ENCODE results near the gene PRXL2C.
A peak's percentile ranks its signal among the peaks of the same experiment; 100 is the strongest.

Gene PRXL2C

GRCh38 chr9:96619491-96620180 lies 35.5 kb downstream of the PRXL2C start, which contains the start of gene CDC14B:
CDC14B (minus strand) TSS chr9:96619843; CDS start chr9:96619378, 465 bp downstream.
- TF ChIP-seq MAX (IDR thresholded peaks at IDR 0.05; ENCODE audit: low read depth, low read length) (no peak), MYC (IDR thresholded peaks at IDR 0.05; ENCODE audit: low read depth, low read length) (no peak), CTCF (IDR thresholded peaks at IDR 0.05; ENCODE audit: low read depth, low read length) (no peak), POLR2A (IDR thresholded peaks at IDR 0.05; ENCODE audit: extremely low read depth, insufficient read length) (no peak)
- H3K4me3 ChIP-seq (ENCODE audit: low read depth, low read length) = peak within 1 kb of the TSS; percentile 34
- peak; percentile 86 for DNase-seq (ENCODE audit: low read depth)

- DNase-seq (ENCODE audit: low read depth) = no peak
- H3K4me3 ChIP-seq (ENCODE audit: low read depth, low read length) = peak overlapping the region; percentile 34
- TF ChIP-seq CTCF (IDR thresholded peaks at IDR 0.05; ENCODE audit: low read depth, low read length) (no peak), MYC (IDR thresholded peaks at IDR 0.05; ENCODE audit: low read depth, low read length) (no peak), MAX (IDR thresholded peaks at IDR 0.05; ENCODE audit: low read depth, low read length) (no peak), POLR2A (IDR thresholded peaks at IDR 0.05; ENCODE audit: extremely low read depth, insufficient read length) (no peak)
These were observed 36.0 kb downstream of the PRXL2C start for GRCh38 chr9:96619124-96619465.

- peak; percentile 15 for DNase-seq (ENCODE audit: low read depth)
These were observed 36.7 kb downstream of the PRXL2C start for GRCh38 chr9:96618209-96619123.

GRCh38 chr9:96617439-96618185 lies 37.5 kb downstream of the PRXL2C start:
- no peak overlapping the region for H3K4me3 ChIP-seq (ENCODE audit: low read depth, low read length)
- no peak for DNase-seq (ENCODE audit: low read depth)
- no peak for TF ChIP-seq MYC (IDR thresholded peaks at IDR 0.05; ENCODE audit: low read depth, low read length)
- no peak for TF ChIP-seq POLR2A (IDR thresholded peaks at IDR 0.05; ENCODE audit: extremely low read depth, insufficient read length)
- TF ChIP-seq MAX (IDR thresholded peaks at IDR 0.05; ENCODE audit: low read depth, low read length) = no peak

More at GRCh38 chr9:96618209-96619123, 36.7 kb downstream of the PRXL2C start:
- H3K4me3 ChIP-seq (ENCODE audit: low read depth, low read length) = no peak overlapping the region
- TF ChIP-seq MAX (IDR thresholded peaks at IDR 0.05; ENCODE audit: low read depth, low read length) (no peak), CTCF (IDR thresholded peaks at IDR 0.05; ENCODE audit: low read depth, low read length) (no peak), POLR2A (IDR thresholded peaks at IDR 0.05; ENCODE audit: extremely low read depth, insufficient read length) (no peak), MYC (IDR thresholded peaks at IDR 0.05; ENCODE audit: low read depth, low read length) (no peak)

- TF ChIP-seq MAX (IDR thresholded peaks at IDR 0.05; ENCODE audit: low read depth, low read length) (no peak), POLR2A (IDR thresholded peaks at IDR 0.05; ENCODE audit: extremely low read depth, insufficient read length) (no peak), MYC (IDR thresholded peaks at IDR 0.05; ENCODE audit: low read depth, low read length) (no peak), CTCF (IDR thresholded peaks at IDR 0.05; ENCODE audit: low read depth, low read length) (no peak)
- H3K4me3 ChIP-seq (ENCODE audit: low read depth, low read length) = no peak overlapping the region
- no peak for DNase-seq (ENCODE audit: low read depth)
These were observed 38.2 kb downstream of the PRXL2C start for GRCh38 chr9:96616817-96617438.

Data from NB4 (cell line).